Measurements from ENCODE around the gene PANX2.

The PANX2 gene

DNA sequence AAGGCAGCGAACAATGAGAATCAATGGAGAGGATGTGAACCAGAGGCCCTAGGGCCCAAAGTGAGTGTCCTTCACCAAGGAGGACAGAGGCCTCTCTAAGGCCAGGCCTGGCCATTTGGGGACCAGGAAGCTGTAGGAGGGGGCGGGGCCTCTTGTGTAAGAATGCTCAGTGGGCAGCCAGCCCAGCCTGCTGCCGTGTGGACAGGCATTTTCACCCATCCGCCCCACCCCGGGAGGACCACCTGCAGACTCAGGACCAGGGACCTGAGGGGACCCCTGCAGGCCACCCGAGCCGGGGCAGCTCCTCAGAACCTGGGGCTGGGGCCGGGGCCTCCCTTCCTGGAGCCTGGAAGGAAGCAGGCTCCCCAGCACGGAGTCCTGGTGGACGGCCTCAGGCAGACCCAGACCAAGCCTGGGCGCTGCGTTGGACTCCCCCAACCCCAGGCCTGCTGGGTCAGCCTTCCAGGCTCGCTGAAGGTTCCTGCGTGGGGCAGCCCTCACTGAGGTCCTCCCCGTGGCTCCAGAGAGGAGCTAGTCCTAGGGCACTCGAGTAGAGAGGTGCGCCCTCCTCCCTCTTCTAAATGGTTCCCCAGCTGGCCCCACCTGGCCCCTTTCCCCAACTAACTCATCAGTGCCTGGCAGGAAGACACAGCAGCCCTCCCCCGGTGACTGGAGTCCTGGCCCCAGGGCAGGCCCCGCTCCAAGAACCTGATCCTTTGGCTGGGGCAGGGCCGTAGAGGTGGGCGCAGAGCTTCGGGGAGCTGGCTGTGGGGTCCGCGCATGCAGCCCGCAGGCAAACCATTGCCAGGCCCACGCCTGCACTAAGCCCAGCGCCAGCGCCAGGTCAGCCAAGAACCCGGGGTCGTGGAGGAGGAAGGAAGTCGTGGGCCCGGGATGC, 13.7 kb downstream of the PANX2 start:
- DNase-seq (ENCODE audit: low read depth), result peak; percentile 65

DNA sequence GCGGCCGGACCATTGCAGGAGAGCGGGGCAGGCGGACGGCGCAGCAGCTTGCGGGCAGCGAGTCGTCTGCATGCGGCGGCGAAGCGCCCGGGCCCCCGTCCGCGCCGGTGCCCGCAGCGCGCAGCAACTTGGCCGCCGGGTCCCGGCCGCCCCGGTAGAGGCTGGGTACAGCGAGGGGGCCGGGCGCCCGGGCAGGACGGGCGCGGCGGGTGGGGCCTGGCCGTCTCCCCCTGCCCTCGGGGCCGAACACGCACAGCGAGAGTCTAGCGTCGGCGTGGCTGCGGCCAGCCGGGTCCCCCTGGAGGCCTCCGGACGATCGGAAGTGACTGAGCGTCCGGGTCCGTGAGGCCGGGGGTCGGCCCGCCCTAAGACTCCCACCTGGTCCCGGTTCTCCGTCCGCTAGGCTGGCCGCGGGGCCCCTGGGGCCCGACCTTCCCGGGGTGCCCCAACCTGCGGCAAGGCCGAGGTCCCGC, 14.4 kb downstream of the PANX2 start:
- H3K4me3 ChIP-seq (ENCODE audit: low read length), result peak overlapping the region; percentile 67
- TF ChIP-seq, protein P1, sequence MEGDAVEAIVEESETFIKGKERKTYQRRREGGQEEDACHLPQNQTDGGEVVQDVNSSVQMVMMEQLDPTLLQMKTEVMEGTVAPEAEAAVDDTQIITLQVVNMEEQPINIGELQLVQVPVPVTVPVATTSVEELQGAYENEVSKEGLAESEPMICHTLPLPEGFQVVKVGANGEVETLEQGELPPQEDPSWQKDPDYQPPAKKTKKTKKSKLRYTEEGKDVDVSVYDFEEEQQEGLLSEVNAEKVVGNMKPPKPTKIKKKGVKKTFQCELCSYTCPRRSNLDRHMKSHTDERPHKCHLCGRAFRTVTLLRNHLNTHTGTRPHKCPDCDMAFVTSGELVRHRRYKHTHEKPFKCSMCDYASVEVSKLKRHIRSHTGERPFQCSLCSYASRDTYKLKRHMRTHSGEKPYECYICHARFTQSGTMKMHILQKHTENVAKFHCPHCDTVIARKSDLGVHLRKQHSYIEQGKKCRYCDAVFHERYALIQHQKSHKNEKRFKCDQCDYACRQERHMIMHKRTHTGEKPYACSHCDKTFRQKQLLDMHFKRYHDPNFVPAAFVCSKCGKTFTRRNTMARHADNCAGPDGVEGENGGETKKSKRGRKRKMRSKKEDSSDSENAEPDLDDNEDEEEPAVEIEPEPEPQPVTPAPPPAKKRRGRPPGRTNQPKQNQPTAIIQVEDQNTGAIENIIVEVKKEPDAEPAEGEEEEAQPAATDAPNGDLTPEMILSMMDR (conservative IDR thresholded peaks at IDR 0.05; ENCODE audit: low read length), result no peak
- DNase-seq (ENCODE audit: low read depth), result no peak

More for the DNA sequence above, 13.7 kb downstream of the PANX2 start:
- TF ChIP-seq, protein P1 (conservative IDR thresholded peaks at IDR 0.05; ENCODE audit: low read length), result no peak
- H3K4me3 ChIP-seq (ENCODE audit: low read length), result no peak overlapping the region

DNA sequence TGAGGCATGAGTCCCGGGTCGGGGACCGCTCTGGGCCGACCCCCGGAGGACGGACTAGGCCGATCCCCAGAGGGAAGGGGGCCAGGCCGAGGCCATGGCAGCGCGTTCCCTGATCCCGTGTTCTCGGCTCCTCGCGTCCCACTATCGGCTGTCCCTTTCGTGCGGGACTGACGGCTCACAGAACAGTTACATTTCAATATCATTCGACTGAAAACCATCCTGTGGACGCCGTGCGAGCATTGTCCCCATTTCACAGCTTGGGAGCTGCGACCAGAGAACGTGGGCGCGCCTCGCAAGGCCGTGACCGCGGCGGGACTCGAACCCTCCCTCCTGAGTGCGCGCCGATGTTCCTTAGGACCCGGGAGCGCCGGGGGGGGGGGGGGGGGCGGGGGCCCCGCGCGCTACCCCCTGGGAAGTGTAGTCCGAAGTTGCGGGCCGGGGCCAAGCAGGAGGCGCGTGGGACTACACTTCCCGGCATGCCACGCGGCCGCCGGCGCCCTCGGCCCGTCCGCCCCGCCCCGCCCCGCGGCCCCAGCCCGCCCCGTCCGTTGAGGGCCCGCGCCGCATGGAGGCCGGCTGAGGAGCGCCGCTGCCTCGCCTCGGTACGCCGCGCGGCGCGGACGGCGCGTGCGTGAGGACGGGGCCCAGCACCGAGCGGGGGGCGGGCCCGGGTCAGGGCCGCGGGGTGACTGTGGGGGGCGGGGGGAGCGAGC, 15.0 kb downstream of the PANX2 start, which contains the start of gene TRABD:
Gene TRABD (plus strand): TSS at position 539 of the 713 bp plus-strand sequence. CDS start 7,148 bp downstream, outside the sequence.
- TF ChIP-seq, protein P1 (conservative IDR thresholded peaks at IDR 0.05; ENCODE audit: low read length), result no peak
- peak within 1 kb of the TSS; percentile 67 for H3K4me3 ChIP-seq (ENCODE audit: low read length)
- peak; percentile 87 for DNase-seq (ENCODE audit: low read depth)

DNA sequence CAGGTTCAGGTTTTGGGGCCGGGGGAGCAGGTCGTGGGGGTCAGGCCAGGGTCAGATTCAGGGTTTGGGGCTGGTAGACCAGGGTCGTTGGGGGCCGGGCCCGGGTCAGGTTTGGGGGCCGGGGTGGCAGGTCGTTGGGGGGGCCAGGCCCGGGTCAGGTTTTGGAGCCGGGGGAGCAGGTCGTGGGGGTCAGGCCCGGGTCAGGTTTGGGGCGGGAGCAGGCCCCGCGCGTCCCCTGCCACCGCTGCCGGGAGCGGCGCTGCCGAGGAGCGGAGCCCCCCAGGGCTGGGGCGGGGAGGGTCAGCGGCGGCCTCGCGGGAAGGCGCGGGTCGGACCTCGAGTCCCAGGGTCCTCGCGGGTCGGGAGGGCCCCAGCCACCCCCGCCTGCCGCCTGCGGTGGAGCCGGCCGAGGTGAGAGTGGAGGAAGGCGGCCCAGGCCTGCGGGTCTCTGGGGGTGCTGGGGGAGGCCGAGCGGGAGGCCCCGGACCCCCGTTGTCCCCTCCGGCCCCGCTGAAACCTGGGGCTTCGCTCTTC, 15.7 kb downstream of the PANX2 start:
- DNase-seq (ENCODE audit: low read depth), result no peak
- H3K4me3 ChIP-seq (ENCODE audit: low read length), result peak overlapping the region; percentile 67
- TF ChIP-seq, protein P1 (conservative IDR thresholded peaks at IDR 0.05; ENCODE audit: low read length), result no peak

DNA sequence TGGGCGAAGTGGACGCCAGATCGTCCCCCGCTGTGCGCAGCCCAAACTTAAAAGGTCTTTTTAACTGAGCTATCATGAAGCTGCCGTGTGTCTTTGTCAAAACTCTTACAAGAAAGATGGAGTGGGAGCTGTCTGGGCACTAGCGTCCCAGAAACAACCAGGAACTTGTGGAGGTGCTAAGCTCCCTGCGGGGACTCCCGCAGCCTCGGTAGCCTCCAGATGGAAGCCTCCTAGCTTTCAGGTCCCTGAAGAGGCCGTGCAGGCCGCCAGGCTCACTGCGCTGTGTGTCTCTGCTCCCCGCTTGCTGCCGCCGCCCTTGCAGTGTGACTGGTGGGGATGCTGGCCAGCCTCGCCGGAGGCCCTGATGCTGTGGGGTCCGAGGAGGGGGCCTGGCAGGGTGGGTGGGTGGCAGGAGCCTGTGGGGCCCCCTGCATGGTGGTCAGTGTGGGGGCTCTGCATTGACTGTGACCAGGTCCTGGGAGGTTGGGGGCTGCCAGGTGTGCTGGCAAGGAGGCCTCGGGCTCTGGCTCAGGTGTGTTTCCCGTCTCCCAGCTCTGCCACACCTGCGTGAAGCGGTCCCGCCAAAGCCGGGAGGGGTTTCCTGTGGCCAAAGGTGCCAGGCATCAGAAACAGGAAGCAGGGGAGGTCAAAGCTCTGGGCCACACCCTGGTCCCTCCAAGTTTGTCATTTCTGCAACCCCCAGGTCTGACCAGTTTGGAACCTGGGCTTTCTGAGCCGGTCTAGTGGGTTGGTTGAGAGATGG, 16.4 kb downstream of the PANX2 start:
- TF ChIP-seq, protein P1 (conservative IDR thresholded peaks at IDR 0.05; ENCODE audit: low read length), result no peak
- peak overlapping the region; percentile 67 for H3K4me3 ChIP-seq (ENCODE audit: low read length)
- peak; percentile 36 for DNase-seq (ENCODE audit: low read depth)

DNA sequence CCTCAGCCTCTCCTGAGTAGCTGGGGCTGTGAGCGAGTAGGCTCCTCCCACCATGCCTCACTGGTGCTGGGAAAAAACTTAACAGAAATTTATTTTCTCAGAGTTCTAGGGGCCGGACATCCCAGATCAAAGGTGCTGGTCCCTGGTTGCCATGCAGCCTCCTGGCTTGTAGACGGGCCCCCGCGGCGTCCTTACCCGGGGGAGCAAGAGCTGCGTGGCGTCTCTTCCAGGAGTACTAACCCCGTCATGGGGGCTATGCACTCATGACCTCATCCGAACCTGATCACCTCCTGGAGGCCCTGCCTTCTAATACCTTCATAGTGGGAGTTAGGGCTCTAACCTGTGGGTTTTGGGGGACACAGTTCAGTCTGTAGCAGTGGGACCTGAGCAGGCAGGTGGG, 17.8 kb downstream of the PANX2 start:
- no peak overlapping the region for H3K4me3 ChIP-seq (ENCODE audit: low read length)
- TF ChIP-seq, protein P1 (conservative IDR thresholded peaks at IDR 0.05; ENCODE audit: low read length), result no peak
- DNase-seq (ENCODE audit: low read depth), result no peak
